ENCODE results near the gene FTCDNL1. TPM values are rescaled to one million over a fixed set of nuclear protein-coding genes. Genes with fewer than 3 reads are reported as not detected.

The FTCDNL1 gene
- total and polyA plus RNA-seq, 2 experiments from 2014 or later, result 1.4 to 6.1 TPM

DNA sequence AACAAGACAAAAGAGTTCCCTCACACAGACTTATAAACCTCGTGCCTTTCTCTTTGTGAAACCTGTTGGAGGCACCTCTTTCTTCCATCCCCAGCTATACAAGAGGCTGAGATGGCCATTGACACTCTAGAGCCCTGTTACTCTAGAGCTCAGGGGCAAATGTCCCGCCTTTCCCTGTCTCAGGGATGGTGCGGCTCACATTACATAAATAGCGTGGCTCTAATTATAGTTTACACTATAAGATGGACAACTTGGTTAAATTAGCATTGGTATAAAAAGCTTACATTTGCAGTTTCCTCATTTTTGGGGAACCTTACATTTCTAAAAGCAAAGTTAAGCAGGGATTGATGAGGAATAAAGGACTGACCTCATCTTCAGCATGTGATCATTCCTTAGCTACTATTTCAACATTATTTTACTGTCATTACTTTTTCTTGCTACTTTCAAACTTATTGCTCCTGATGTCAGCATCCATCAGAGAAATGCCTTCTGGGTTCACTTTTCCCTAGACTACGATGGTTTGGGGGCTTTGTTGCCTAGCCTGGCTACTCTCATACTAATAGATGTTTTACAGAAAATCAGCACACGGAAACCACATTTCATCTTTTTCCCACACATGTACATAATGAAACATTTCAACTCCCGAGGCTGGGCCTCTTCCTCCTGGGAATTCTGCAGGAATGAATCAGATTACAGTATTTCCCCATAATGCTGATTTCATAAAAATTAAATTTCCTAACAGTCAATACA, 40.4 kb downstream of the FTCDNL1 start:
- no peaks in the 10 kb centered on the region for H4K20me1 ChIP-seq (ENCODE audit: insufficient read depth, poor library complexity, severe bottlenecking)
- H3K79me2 ChIP-seq, result no peaks in the 10 kb centered on the region
- no peak for DNase-seq (ENCODE audit: low spot score)
- peaks cover 15% of the 10 kb centered on the region for H3K4me1 ChIP-seq (ENCODE audit: insufficient read depth)
- no peaks in the 10 kb centered on the region for H3K27me3 ChIP-seq
- 67% methylated on average over 7 of the region's 7 CpGs for WGBS (ENCODE audit: low lambda C conversion rate, missing lambda C conversion rate)
- TF ChIP-seq, protein P1, sequence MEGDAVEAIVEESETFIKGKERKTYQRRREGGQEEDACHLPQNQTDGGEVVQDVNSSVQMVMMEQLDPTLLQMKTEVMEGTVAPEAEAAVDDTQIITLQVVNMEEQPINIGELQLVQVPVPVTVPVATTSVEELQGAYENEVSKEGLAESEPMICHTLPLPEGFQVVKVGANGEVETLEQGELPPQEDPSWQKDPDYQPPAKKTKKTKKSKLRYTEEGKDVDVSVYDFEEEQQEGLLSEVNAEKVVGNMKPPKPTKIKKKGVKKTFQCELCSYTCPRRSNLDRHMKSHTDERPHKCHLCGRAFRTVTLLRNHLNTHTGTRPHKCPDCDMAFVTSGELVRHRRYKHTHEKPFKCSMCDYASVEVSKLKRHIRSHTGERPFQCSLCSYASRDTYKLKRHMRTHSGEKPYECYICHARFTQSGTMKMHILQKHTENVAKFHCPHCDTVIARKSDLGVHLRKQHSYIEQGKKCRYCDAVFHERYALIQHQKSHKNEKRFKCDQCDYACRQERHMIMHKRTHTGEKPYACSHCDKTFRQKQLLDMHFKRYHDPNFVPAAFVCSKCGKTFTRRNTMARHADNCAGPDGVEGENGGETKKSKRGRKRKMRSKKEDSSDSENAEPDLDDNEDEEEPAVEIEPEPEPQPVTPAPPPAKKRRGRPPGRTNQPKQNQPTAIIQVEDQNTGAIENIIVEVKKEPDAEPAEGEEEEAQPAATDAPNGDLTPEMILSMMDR (IDR thresholded peaks at IDR 0.05; ENCODE audit: poor library complexity), result no peak
- TF ChIP-seq EZH2 (IDR thresholded peaks at IDR 0.05; ENCODE audit: borderline replicate concordance), result no peak
- no peak overlapping the region for H3K4me3 ChIP-seq
- H3K36me3 ChIP-seq (replicated peaks; ENCODE audit: insufficient read depth, low read depth), result no peaks in the 10 kb centered on the region
- no peak overlapping the region for H3K27ac ChIP-seq
- H3K9me2 ChIP-seq (replicated peaks; ENCODE audit: insufficient read depth), result no peaks in the 10 kb centered on the region
- no peak overlapping the region for H3K4me2 ChIP-seq
- H2AFZ ChIP-seq, result no peak overlapping the region
- no peaks in the 10 kb centered on the region for H3K9me3 ChIP-seq (ENCODE audit: low read depth)

DNA sequence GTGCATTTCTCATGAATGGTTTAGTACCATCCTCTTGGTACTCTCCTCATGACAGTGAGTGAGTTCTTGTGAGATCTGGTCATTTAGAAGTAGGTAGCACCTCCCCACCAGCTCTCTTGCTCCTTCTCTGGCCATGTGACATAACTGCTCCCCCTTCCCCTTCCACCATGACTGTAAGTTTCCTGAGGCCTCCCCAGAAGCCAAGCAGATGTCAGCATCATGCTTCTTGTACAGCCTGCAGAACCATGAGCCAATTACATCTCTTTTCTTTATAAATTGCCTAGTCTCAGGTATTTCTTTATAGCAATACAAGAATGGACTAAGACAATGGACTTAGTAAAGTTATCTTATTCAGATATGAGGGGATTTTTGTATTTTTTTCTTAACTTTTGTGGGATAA, 43.0 kb downstream of the FTCDNL1 start:
- no peaks in the 10 kb centered on the region for H3K27me3 ChIP-seq
- H3K36me3 ChIP-seq (replicated peaks; ENCODE audit: insufficient read depth, low read depth), result no peaks in the 10 kb centered on the region
- H3K9me3 ChIP-seq (ENCODE audit: low read depth), result no peaks in the 10 kb centered on the region
- peaks cover 10% of the 10 kb centered on the region for H3K4me1 ChIP-seq (ENCODE audit: insufficient read depth)
- TF ChIP-seq EZH2 (IDR thresholded peaks at IDR 0.05; ENCODE audit: borderline replicate concordance) (no peak), EZH2phosphoT487 (IDR thresholded peaks at IDR 0.05; ENCODE audit: low read depth, severe bottlenecking, unreplicated experiment) (no peak)
- TF ChIP-seq, protein P1 (IDR thresholded peaks at IDR 0.05; ENCODE audit: poor library complexity), result no peak
- no peak overlapping the region for H3K4me2 ChIP-seq
- H3K79me2 ChIP-seq, result no peaks in the 10 kb centered on the region
- no peaks in the 10 kb centered on the region for H4K20me1 ChIP-seq (ENCODE audit: insufficient read depth, poor library complexity, severe bottlenecking)
- H3K4me3 ChIP-seq, result no peak overlapping the region
- no peak overlapping the region for H3K27ac ChIP-seq
- no peak overlapping the region for H2AFZ ChIP-seq
- no peak for DNase-seq (ENCODE audit: low spot score)
- H3K9me2 ChIP-seq (replicated peaks; ENCODE audit: insufficient read depth), result no peaks in the 10 kb centered on the region

DNA sequence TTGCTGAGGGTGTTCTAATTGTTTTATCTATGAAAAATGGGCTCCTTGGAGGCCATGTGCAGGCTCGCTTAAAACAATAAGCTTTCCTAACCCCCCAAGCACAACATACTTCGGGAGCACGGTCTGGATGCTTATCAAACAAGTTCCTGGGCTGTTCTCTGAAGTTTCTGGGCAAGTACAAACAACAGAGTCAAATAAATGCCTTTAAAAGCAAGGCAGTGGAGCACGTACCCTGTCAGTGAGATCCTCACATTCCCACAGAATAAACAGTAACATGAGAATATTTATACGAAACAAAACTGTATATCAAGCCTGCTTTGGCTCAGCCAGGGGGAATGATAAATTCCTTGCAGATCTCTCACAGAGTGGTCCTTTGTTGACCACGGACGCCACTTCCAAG, 44.8 kb downstream of the FTCDNL1 start:
- Histone ChIP-seq H2AFZ (no peak overlapping the region), H3K27ac (peak overlapping the region; percentile 6), H3K27me3 (no peaks in the 10 kb centered on the region), H3K4me2 (peak overlapping the region; percentile 63), H3K9me2 (replicated peaks; ENCODE audit: insufficient read depth) (no peaks in the 10 kb centered on the region), H3K4me1 (ENCODE audit: insufficient read depth) (peaks cover 10% of the 10 kb centered on the region), H3K4me3 (no peak overlapping the region), H3K9me3 (ENCODE audit: low read depth) (no peaks in the 10 kb centered on the region), H4K20me1 (ENCODE audit: insufficient read depth, poor library complexity, severe bottlenecking) (no peaks in the 10 kb centered on the region), H3K36me3 (replicated peaks; ENCODE audit: insufficient read depth, low read depth) (no peaks in the 10 kb centered on the region), H3K79me2 (no peaks in the 10 kb centered on the region)
- TF ChIP-seq, protein P1 (IDR thresholded peaks at IDR 0.05; ENCODE audit: poor library complexity), result no peak
- TF ChIP-seq EZH2 (IDR thresholded peaks at IDR 0.05; ENCODE audit: borderline replicate concordance) (no peak), EZH2phosphoT487 (IDR thresholded peaks at IDR 0.05; ENCODE audit: low read depth, severe bottlenecking, unreplicated experiment) (no peak)
- WGBS (ENCODE audit: low lambda C conversion rate, missing lambda C conversion rate), result 16% methylated on average over 7 of the region's 7 CpGs
- DNase-seq (ENCODE audit: low spot score), result no peak

Measured in hepatocyte (in vitro differentiated cells).